GM18909 (cell line): ENCODE data around the gene DDX39B.
A peak's percentile ranks its signal among the peaks of the same experiment; 100 is the strongest.
"Not testable (repeated sequence)": the region's sequence is repeated elsewhere in the genome, so short reads cannot be mapped to it uniquely, and the experiment has no call there.

Source experiments
- ATAC-seq: cut with Tn5 transposase; IDR thresholded peaks from one replicate; pipeline ENCODE4 v1.9.1; 2021; ENCODE audit warnings: mild to moderate bottlenecking; ENCODE audit not compliant: unreplicated experiment, poor library complexity

Gene DDX39B

GRCh38 chr6:31551371-31551770 lies 9.6 kb upstream of the DDX39B start:
- ATAC-seq, result not testable (repeated sequence)

- ATAC-seq, result no peak
Observed at GRCh38 chr6:31548544-31548873, 6.7 kb upstream of the DDX39B start.

GRCh38 chr6:31547727-31548543 lies 6.1 kb upstream of the DDX39B start:
- ATAC-seq, result no peak

- peak; percentile 62 for ATAC-seq
Observed at GRCh38 chr6:31546958-31547726, 5.3 kb upstream of the DDX39B start, which contains the start of gene NFKBIL1. Gene NFKBIL1, plus strand, starts transcription at chr6:31547608. Its CDS starts 87 bp downstream, at chr6:31547695.

- ATAC-seq, result peak; percentile 59
Observed at GRCh38 chr6:31546339-31546957, 4.6 kb upstream of the DDX39B start, which contains the start of gene ATP6V1G2. Gene ATP6V1G2, minus strand, starts transcription at chr6:31546608. Its CDS starts 49 bp downstream, at chr6:31546559.

GRCh38 chr6:31545291-31545690 lies 3.5 kb upstream of the DDX39B start:
- no peak for ATAC-seq

- no peak for ATAC-seq
Observed at GRCh38 chr6:31544676-31545075, 2.9 kb upstream of the DDX39B start.

GRCh38 chr6:31543639-31544038 lies 1.8 kb upstream of the DDX39B start:
- ATAC-seq, result no peak

GRCh38 chr6:31541059-31541657 lies 645 bp downstream of the DDX39B start:
- no peak for ATAC-seq

GRCh38 chr6:31540640-31541039 lies 1.2 kb downstream of the DDX39B start:
- ATAC-seq, result no peak

- no peak for ATAC-seq
Observed at GRCh38 chr6:31538805-31539400, 2.9 kb downstream of the DDX39B start.

GRCh38 chr6:31535538-31536324 lies 6.1 kb downstream of the DDX39B start:
- no peak for ATAC-seq

- no peak for ATAC-seq
Observed at GRCh38 chr6:31534521-31535040, 7.2 kb downstream of the DDX39B start.

GRCh38 chr6:31534011-31534410 lies 7.8 kb downstream of the DDX39B start:
- no peak for ATAC-seq

GRCh38 chr6:31533455-31533841 lies 8.4 kb downstream of the DDX39B start:
- ATAC-seq, result no peak

- no peak for ATAC-seq
Observed at GRCh38 chr6:31532644-31533454, 9.0 kb downstream of the DDX39B start.

GRCh38 chr6:31531771-31532643 lies 9.8 kb downstream of the DDX39B start:
- ATAC-seq, result no peak
